ACC112 (cell line): ENCODE data around the gene DTNB.

Source experiments
- H2AFZ ChIP-seq: fragments of 200-600 bp; sonication (generic); one replicate; pipeline ENCODE4 v1.6.0; 2017; ENCODE audit warnings: antibody characterized with exemption, low read length; ENCODE audit not compliant: unreplicated experiment
- H3K27ac ChIP-seq: fragments of 200-600 bp; sonication (generic); 2 replicates; pipeline ENCODE4 v1.5.1; 2014; ENCODE audit warnings: low read depth, mild to moderate bottlenecking, antibody characterized with exemption, low read length, moderate library complexity
- H3K27me3 ChIP-seq: fragments of 200-600 bp; sonication (generic); 2 replicates; pipeline ENCODE4 v1.6.1; 2014; ENCODE audit warnings: mild to moderate bottlenecking, antibody characterized with exemption, low read length, moderate library complexity, mixed read lengths; ENCODE audit not compliant: insufficient read depth
- H3K36me3 ChIP-seq: fragments of 200-600 bp; sonication (generic); 2 replicates; pipeline ENCODE4 v1.6.1; 2016; ENCODE audit warnings: mild to moderate bottlenecking, antibody characterized with exemption, low read length, moderate library complexity, mixed read lengths; ENCODE audit not compliant: insufficient read depth
- H3K4me1 ChIP-seq: fragments of 200-600 bp; sonication (generic); one replicate; pipeline ENCODE4 v1.6.1; 2016; ENCODE audit warnings: low read length, mixed read lengths; ENCODE audit not compliant: insufficient read depth, unreplicated experiment, control insufficient read depth
- H3K4me3 ChIP-seq: fragments of 200-600 bp; sonication (generic); 2 replicates; pipeline ENCODE4 v1.5.1; 2014; ENCODE audit warnings: mild to moderate bottlenecking, low read depth, low read length
- H3K79me2 ChIP-seq: fragments of 200-600 bp; sonication (generic); one replicate; pipeline ENCODE4 v1.6.0; 2016; ENCODE audit warnings: low read length; ENCODE audit not compliant: control insufficient read depth, unreplicated experiment, insufficient read depth

DTNB gene

GRCh38 chr2:25446122-25446521 lies 227.3 kb downstream of the DTNB start:
- Histone ChIP-seq H3K4me3 (no peak overlapping the region), H3K79me2 (no peaks in the 10 kb centered on the region), H3K36me3 (no peaks in the 10 kb centered on the region), H3K27ac (no peak overlapping the region), H2AFZ (no peak overlapping the region), H3K27me3 (no peaks in the 10 kb centered on the region), H3K4me1 (no peaks in the 10 kb centered on the region)

- Histone ChIP-seq H3K36me3 (no peaks in the 10 kb centered on the region), H3K27ac (no peak overlapping the region)
These were observed 227.9 kb downstream of the DTNB start for GRCh38 chr2:25445464-25445863.

GRCh38 chr2:25444608-25445270 lies 228.6 kb downstream of the DTNB start:
- Histone ChIP-seq H3K4me3 (no peak overlapping the region), H3K27ac (no peak overlapping the region), H3K79me2 (no peaks in the 10 kb centered on the region), H3K4me1 (no peaks in the 10 kb centered on the region), H3K36me3 (no peaks in the 10 kb centered on the region), H3K27me3 (no peaks in the 10 kb centered on the region), H2AFZ (no peak overlapping the region)

More at GRCh38 chr2:25445464-25445863, 227.9 kb downstream of the DTNB start:
- Histone ChIP-seq H3K4me1 (no peaks in the 10 kb centered on the region), H3K79me2 (no peaks in the 10 kb centered on the region), H2AFZ (no peak overlapping the region), H3K4me3 (no peak overlapping the region), H3K27me3 (no peaks in the 10 kb centered on the region)

- Histone ChIP-seq H3K27ac (no peak overlapping the region), H2AFZ (no peak overlapping the region), H3K36me3 (no peaks in the 10 kb centered on the region), H3K27me3 (no peaks in the 10 kb centered on the region), H3K4me3 (no peak overlapping the region), H3K79me2 (no peaks in the 10 kb centered on the region), H3K4me1 (no peaks in the 10 kb centered on the region)
These were observed 229.6 kb downstream of the DTNB start for GRCh38 chr2:25443766-25444165.

- Histone ChIP-seq H3K27ac (no peak overlapping the region), H3K4me1 (no peaks in the 10 kb centered on the region), H3K36me3 (no peaks in the 10 kb centered on the region), H2AFZ (no peak overlapping the region), H3K4me3 (no peak overlapping the region), H3K79me2 (no peaks in the 10 kb centered on the region), H3K27me3 (no peaks in the 10 kb centered on the region)
These were observed 232.0 kb downstream of the DTNB start for GRCh38 chr2:25441353-25441752.

GRCh38 chr2:25438793-25439192 lies 234.6 kb downstream of the DTNB start:
- Histone ChIP-seq H2AFZ (no peak overlapping the region), H3K79me2 (no peaks in the 10 kb centered on the region), H3K4me1 (no peaks in the 10 kb centered on the region), H3K27me3 (no peaks in the 10 kb centered on the region), H3K36me3 (no peaks in the 10 kb centered on the region), H3K27ac (no peak overlapping the region), H3K4me3 (no peak overlapping the region)

- no peaks in the 10 kb centered on the region for H3K36me3 ChIP-seq
- H3K79me2 ChIP-seq = no peaks in the 10 kb centered on the region
- H3K27ac ChIP-seq = no peak overlapping the region
- no peaks in the 10 kb centered on the region for H3K27me3 ChIP-seq
- no peak overlapping the region for H2AFZ ChIP-seq
- H3K4me3 ChIP-seq = no peak overlapping the region
- H3K4me1 ChIP-seq = no peaks in the 10 kb centered on the region
These were observed 235.3 kb downstream of the DTNB start for GRCh38 chr2:25437881-25438662.

- H3K79me2 ChIP-seq = no peaks in the 10 kb centered on the region
- H3K27me3 ChIP-seq = no peaks in the 10 kb centered on the region
- H2AFZ ChIP-seq = no peak overlapping the region
- no peak overlapping the region for H3K27ac ChIP-seq
- no peak overlapping the region for H3K4me3 ChIP-seq
- no peaks in the 10 kb centered on the region for H3K36me3 ChIP-seq
- H3K4me1 ChIP-seq = no peaks in the 10 kb centered on the region
These were observed 238.0 kb downstream of the DTNB start for GRCh38 chr2:25435421-25435820.

GRCh38 chr2:25431604-25432003 lies 241.8 kb downstream of the DTNB start:
- Histone ChIP-seq H3K36me3 (no peaks in the 10 kb centered on the region), H3K4me1 (no peaks in the 10 kb centered on the region), H3K27ac (no peak overlapping the region), H3K4me3 (no peak overlapping the region), H3K79me2 (no peaks in the 10 kb centered on the region), H3K27me3 (no peaks in the 10 kb centered on the region), H2AFZ (no peak overlapping the region)

GRCh38 chr2:25430556-25430955 lies 242.8 kb downstream of the DTNB start:
- Histone ChIP-seq H3K36me3 (no peaks in the 10 kb centered on the region), H2AFZ (no peak overlapping the region), H3K4me3 (no peak overlapping the region), H3K27me3 (no peaks in the 10 kb centered on the region), H3K79me2 (no peaks in the 10 kb centered on the region), H3K27ac (no peak overlapping the region), H3K4me1 (no peaks in the 10 kb centered on the region)

GRCh38 chr2:25426326-25426725 lies 247.1 kb downstream of the DTNB start:
- Histone ChIP-seq H3K4me3 (no peak overlapping the region), H3K27me3 (no peaks in the 10 kb centered on the region), H3K36me3 (no peaks in the 10 kb centered on the region), H3K27ac (no peak overlapping the region), H3K79me2 (no peaks in the 10 kb centered on the region), H2AFZ (no peak overlapping the region), H3K4me1 (no peaks in the 10 kb centered on the region)
